Astrocyte (in vitro differentiated cells and primary cell): ENCODE data around the gene CPPED1. TPM values are rescaled to one million over a fixed set of nuclear protein-coding genes. Genes with fewer than 3 reads are reported as not detected.

Source experiments
- DNase-seq: peaks from one replicate; pipeline ENCODE4 v3.0.0-alpha.2; 2010; ENCODE audit warnings: low read depth
- FAIRE-seq: peaks from 2 replicates; lab custom pipeline; 2011; peaks lifted over from hg19 to GRCh38; lab: Jason Lieb, UNC
- H2AFZ ChIP-seq: 2 replicates; pipeline ENCODE4 v1.6.0; 2012; ENCODE audit warnings: low read depth, low read length, inconsistent platforms
- H3K27ac ChIP-seq: 2 replicates; pipeline ENCODE4 v1.5.1; 2011; ENCODE audit warnings: low read depth, low read length, inconsistent platforms
- H3K27me3 ChIP-seq: 2 replicates; pipeline ENCODE4 v1.6.0; 2011; ENCODE audit warnings: low read length, inconsistent platforms; ENCODE audit not compliant: insufficient read depth
- H3K36me3 ChIP-seq: 2 replicates; pipeline ENCODE4 v1.5.1; 2011; ENCODE audit warnings: low read length, inconsistent platforms; ENCODE audit not compliant: insufficient read depth
- H3K4me1 ChIP-seq: 2 replicates; pipeline ENCODE4 v1.5.1; 2011; ENCODE audit warnings: low read length, inconsistent platforms; ENCODE audit not compliant: insufficient read depth
- H3K4me2 ChIP-seq: 2 replicates; pipeline ENCODE4 v1.6.0; 2012; ENCODE audit warnings: low read length, inconsistent platforms
- H3K4me3 ChIP-seq: 2 replicates; pipeline ENCODE4 v1.5.1; 2011; ENCODE audit warnings: low read depth, mild to moderate bottlenecking, low read length, inconsistent platforms; ENCODE audit not compliant: insufficient read depth
- H3K79me2 ChIP-seq: 2 replicates; pipeline ENCODE4 v1.6.0; 2012; ENCODE audit warnings: mild to moderate bottlenecking, low read length, inconsistent platforms; ENCODE audit not compliant: insufficient read depth
- H3K9ac ChIP-seq: 2 replicates; pipeline ENCODE4 v1.6.0; 2012; ENCODE audit warnings: mild to moderate bottlenecking, low read length, inconsistent platforms
- H3K9me3 ChIP-seq: 2 replicates; pipeline ENCODE4 v1.5.1; 2012; ENCODE audit warnings: low read depth, mild to moderate bottlenecking, low read length, inconsistent platforms; ENCODE audit not compliant: insufficient read depth
- H4K20me1 ChIP-seq: 2 replicates; pipeline ENCODE4 v1.6.0; 2012; ENCODE audit warnings: low read length, inconsistent platforms; ENCODE audit not compliant: insufficient read depth
- H3K27ac Mint-ChIP-seq: one replicate; pipeline ENCODE4 v1.8.0; 2021; ENCODE audit warnings: mild to moderate bottlenecking, mixed read lengths; ENCODE audit not compliant: unreplicated experiment
- H3K27me3 Mint-ChIP-seq: one replicate; pipeline ENCODE4 v1.8.0; 2021; ENCODE audit warnings: low read depth, mixed read lengths; ENCODE audit not compliant: unreplicated experiment
- H3K36me3 Mint-ChIP-seq: one replicate; pipeline ENCODE4 v1.8.0; 2021; ENCODE audit warnings: low read depth, mixed read lengths; ENCODE audit not compliant: unreplicated experiment
- H3K4me1 Mint-ChIP-seq: one replicate; pipeline ENCODE4 v1.8.0; 2021; ENCODE audit warnings: low read depth, mixed read lengths; ENCODE audit not compliant: unreplicated experiment
- H3K4me3 Mint-ChIP-seq: one replicate; pipeline ENCODE4 v1.8.0; 2021; ENCODE audit warnings: mild to moderate bottlenecking, moderate library complexity, mixed read lengths; ENCODE audit not compliant: unreplicated experiment
- H3K9me3 Mint-ChIP-seq: one replicate; pipeline ENCODE4 v1.8.0; 2021; ENCODE audit warnings: mild to moderate bottlenecking, mixed read lengths; ENCODE audit not compliant: unreplicated experiment
- EZH2 ChIP-seq: IDR thresholded peaks from 2 replicates; pipeline ENCODE4 v1.6.1; 2012; ENCODE audit warnings: mild to moderate bottlenecking, low read length, inconsistent platforms; ENCODE audit not compliant: insufficient read depth
- total RNA-seq: library from RNA; stranded (reverse); gene quantifications from 2 replicates; pipeline ENCODE4 v1.2.1, GENCODE V29; 2021
- TF ChIP-seq, protein P1 (sequence below): IDR thresholded peaks from 2 replicates; pipeline ENCODE4 v1.5.1; 2011; ENCODE audit warnings: low read depth, mild to moderate bottlenecking, inconsistent platforms, low read length, moderate library complexity; ENCODE audit not compliant: insufficient read depth

CPPED1 gene
- total RNA-seq, 1 donor from 2014 or later = 28.5 TPM

DNA sequence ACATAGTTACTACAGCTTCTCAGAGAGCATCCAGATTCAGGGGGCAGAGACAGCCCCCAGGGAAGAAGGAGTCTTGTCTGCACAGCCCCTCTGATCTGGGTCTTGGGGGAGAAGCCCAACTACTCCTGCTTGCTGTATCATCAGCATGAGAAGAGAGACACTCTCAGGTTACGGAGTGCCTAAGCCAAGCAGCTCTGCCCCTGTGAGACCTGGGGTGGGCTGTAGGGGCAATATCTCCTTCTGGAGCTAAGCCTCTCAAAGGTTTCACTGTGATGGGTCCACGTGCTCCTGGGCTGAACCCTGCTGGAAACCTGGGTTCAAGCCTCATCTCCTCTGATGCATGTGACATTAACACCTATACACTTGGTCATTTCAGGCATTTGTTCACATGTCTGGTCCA, 123.2 kb downstream of the CPPED1 start:
- peaks cover 20% of the 10 kb centered on the region for H3K4me1 Mint-ChIP-seq
- no peak overlapping the region for H3K9ac ChIP-seq
- H3K36me3 Mint-ChIP-seq = peaks cover 3% of the 10 kb centered on the region

DNA sequence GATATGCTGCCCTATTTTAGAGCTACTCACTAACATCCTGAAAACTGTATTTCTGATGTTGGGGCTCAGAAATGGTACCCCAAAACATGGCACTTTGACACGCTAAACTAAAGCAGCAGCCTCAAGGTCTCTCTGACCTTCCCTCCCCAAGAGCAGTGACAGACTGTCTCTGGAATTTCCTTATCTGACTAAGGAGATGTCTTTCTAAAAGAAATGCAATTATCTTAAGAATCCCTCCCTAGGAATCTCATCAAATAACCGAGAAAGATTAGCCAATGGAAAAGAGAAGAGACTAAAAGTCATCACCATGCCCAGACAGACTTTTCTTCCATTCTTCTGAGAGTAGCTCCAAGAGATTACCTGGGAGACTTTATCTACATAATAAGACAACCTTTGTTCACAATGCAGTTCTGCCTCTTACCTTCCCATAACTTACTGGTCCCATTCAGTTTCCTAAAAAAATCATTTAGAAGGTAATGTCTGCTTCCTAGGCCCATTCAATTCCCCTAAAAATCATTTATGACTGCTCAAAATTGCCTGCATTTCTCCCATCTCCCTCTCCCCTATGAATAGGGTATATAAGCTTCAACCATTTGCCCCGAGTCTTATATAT, 123.9 kb downstream of the CPPED1 start:
- FAIRE-seq = no peak
- peak overlapping the region; percentile 20 for H3K27ac ChIP-seq
- no peak overlapping the region for H3K4me3 ChIP-seq

More for the DNA sequence above, 123.2 kb downstream of the CPPED1 start:
- Mint-ChIP-seq H3K27ac (peak overlapping the region; percentile 43), H3K27me3 (no peaks in the 10 kb centered on the region), H3K4me3 (no peak overlapping the region), H3K9me3 (peaks cover 5% of the 10 kb centered on the region)
- Histone ChIP-seq H4K20me1 (no peaks in the 10 kb centered on the region), H2AFZ (no peak overlapping the region), H3K27me3 (no peaks in the 10 kb centered on the region), H3K36me3 (no peaks in the 10 kb centered on the region), H3K4me3 (no peak overlapping the region), H3K4me1 (peaks cover 18% of the 10 kb centered on the region), H3K27ac (no peak overlapping the region), H3K79me2 (no peaks in the 10 kb centered on the region), H3K4me2 (no peak overlapping the region), H3K9me3 (no peaks in the 10 kb centered on the region)
- TF ChIP-seq, protein P1, sequence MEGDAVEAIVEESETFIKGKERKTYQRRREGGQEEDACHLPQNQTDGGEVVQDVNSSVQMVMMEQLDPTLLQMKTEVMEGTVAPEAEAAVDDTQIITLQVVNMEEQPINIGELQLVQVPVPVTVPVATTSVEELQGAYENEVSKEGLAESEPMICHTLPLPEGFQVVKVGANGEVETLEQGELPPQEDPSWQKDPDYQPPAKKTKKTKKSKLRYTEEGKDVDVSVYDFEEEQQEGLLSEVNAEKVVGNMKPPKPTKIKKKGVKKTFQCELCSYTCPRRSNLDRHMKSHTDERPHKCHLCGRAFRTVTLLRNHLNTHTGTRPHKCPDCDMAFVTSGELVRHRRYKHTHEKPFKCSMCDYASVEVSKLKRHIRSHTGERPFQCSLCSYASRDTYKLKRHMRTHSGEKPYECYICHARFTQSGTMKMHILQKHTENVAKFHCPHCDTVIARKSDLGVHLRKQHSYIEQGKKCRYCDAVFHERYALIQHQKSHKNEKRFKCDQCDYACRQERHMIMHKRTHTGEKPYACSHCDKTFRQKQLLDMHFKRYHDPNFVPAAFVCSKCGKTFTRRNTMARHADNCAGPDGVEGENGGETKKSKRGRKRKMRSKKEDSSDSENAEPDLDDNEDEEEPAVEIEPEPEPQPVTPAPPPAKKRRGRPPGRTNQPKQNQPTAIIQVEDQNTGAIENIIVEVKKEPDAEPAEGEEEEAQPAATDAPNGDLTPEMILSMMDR = no peak
- no peak for TF ChIP-seq EZH2
- no peak for FAIRE-seq
- DNase-seq = no peak

More for the DNA sequence above, 123.9 kb downstream of the CPPED1 start:
- Histone ChIP-seq H3K9me3 (no peaks in the 10 kb centered on the region), H3K79me2 (no peaks in the 10 kb centered on the region), H4K20me1 (no peaks in the 10 kb centered on the region), H3K9ac (no peak overlapping the region), H3K27me3 (no peaks in the 10 kb centered on the region), H3K4me1 (peaks cover 25% of the 10 kb centered on the region), H2AFZ (no peak overlapping the region), H3K4me2 (no peak overlapping the region), H3K36me3 (no peaks in the 10 kb centered on the region)
- Mint-ChIP-seq H3K9me3 (peaks cover 5% of the 10 kb centered on the region), H3K36me3 (peaks cover 3% of the 10 kb centered on the region), H3K4me3 (no peak overlapping the region), H3K27me3 (no peaks in the 10 kb centered on the region), H3K27ac (peak overlapping the region; percentile 43), H3K4me1 (peaks cover 28% of the 10 kb centered on the region)
- peak; percentile 11 for DNase-seq
- no peak for TF ChIP-seq EZH2
- TF ChIP-seq, protein P1 = no peak
